Adrenal gland (tissue), 5 donors: Measurements from ENCODE around the gene ZNF681.

Experiments
- POLR2A ChIP-seq, 2 donors: fragments of 450-650 bp; IDR thresholded peaks; one replicate each; pipeline ENCODE4 v1.6.1; 2017; ENCODE audit warnings: antibody characterized with exemption in 2 of 2, mild to moderate bottlenecking in 2 of 2, moderate library complexity in 1 of 2
- TF ChIP-seq, protein P1 (sequence below), 6 experiments: fragments of 450-650 bp in 4 of 6; fragments of 200-600 bp in 2 of 6; sonication (generic) in 1 of 6; IDR thresholded peaks; 1 replicate in 5 of 6; 2 replicates in 1 of 6; pipeline versions ENCODE4 v1.5.1 to v1.8.0; 2016 to 2021; ENCODE audit warnings: antibody characterized with exemption in 6 of 6, mild to moderate bottlenecking in 2 of 6, moderate library complexity in 1 of 6
- donor health status: DM: no; HTN: no; CAD: no.

DNA sequence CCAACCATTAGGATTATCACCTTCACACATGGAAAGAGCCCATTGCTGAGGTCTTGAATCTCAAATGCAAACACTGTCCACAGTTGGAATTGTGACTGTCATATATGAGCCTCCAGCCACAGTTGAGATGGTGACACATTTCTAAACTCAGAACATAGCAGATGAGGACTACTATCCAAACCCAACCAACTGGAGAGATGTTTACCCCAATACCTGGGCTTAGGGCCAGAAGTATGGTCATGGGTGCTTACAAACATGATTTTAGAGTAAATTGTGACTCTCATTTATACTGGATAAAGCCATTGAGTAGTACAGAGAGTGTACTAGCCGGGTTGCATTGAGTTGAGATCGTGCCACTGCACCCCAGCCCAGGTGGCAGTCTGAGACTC lies 14.0 kb upstream of the ZNF681 start:
- TF ChIP-seq, protein P1, sequence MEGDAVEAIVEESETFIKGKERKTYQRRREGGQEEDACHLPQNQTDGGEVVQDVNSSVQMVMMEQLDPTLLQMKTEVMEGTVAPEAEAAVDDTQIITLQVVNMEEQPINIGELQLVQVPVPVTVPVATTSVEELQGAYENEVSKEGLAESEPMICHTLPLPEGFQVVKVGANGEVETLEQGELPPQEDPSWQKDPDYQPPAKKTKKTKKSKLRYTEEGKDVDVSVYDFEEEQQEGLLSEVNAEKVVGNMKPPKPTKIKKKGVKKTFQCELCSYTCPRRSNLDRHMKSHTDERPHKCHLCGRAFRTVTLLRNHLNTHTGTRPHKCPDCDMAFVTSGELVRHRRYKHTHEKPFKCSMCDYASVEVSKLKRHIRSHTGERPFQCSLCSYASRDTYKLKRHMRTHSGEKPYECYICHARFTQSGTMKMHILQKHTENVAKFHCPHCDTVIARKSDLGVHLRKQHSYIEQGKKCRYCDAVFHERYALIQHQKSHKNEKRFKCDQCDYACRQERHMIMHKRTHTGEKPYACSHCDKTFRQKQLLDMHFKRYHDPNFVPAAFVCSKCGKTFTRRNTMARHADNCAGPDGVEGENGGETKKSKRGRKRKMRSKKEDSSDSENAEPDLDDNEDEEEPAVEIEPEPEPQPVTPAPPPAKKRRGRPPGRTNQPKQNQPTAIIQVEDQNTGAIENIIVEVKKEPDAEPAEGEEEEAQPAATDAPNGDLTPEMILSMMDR (IDR thresholded peaks at IDR 0.05): no peak
- TF ChIP-seq POLR2A (IDR thresholded peaks at IDR 0.05): no peak
